GM12878 (cell line): ENCODE results near the gene IL22RA2. TPM values are rescaled to one million over a fixed set of nuclear protein-coding genes. Genes with fewer than 3 reads are reported as not detected.

ENCODE experiments used
- CREB1 ChIP-seq: IDR thresholded peaks from 2 replicates; pipeline ENCODE4 v1.6.1; 2012; ENCODE audit warnings: low read depth, mild to moderate bottlenecking, inconsistent platforms
- CREM ChIP-seq: IDR thresholded peaks from 2 replicates; pipeline ENCODE4 v1.6.1; 2014; ENCODE audit warnings: antibody characterized with exemption, low read depth
- CTCF ChIP-seq, 3 experiments: IDR thresholded peaks in 2 of 3; conservative IDR thresholded peaks in 1 of 3; 2 replicates each; pipeline ENCODE4 v1.5.1; 2011; ENCODE audit warnings: low read depth in 3 of 3, low read length in 3 of 3, mild to moderate bottlenecking in 3 of 3, control low read depth in 2 of 3, moderate library complexity in 2 of 3, inconsistent platforms in 1 of 3, mixed read lengths in 1 of 3; ENCODE audit not compliant: control insufficient read depth in 2 of 3, insufficient read depth in 1 of 3; ENCODE audit errors: extremely low read depth in 1 of 3
- EP300 ChIP-seq, 2 experiments: fragments of 150-350 bp in 1 of 2; IDR thresholded peaks; 2 replicates each; pipeline ENCODE4 v1.6.1; 2011 to 2012; ENCODE audit warnings: low read depth in 2 of 2, low read length in 2 of 2, borderline replicate concordance in 1 of 2, improper control_type of control experiment in 1 of 2, inconsistent platforms in 1 of 2; ENCODE audit not compliant: control insufficient read depth in 1 of 2
- HSF1 ChIP-seq: fragments of 150-350 bp; IDR thresholded peaks from 2 replicates; pipeline ENCODE4 v1.6.1; 2014; ENCODE audit warnings: mild to moderate bottlenecking, low read depth, low read length
- IKZF1 ChIP-seq: fragments of 450-650 bp; conservative IDR thresholded peaks from 2 replicates; pipeline ENCODE4 v1.6.1; 2017; ENCODE audit warnings: antibody characterized with exemption, mild to moderate bottlenecking
- JUNB ChIP-seq: IDR thresholded peaks from 2 replicates; pipeline ENCODE4 v1.6.1; 2016; ENCODE audit warnings: antibody characterized with exemption, mild to moderate bottlenecking
- KAT2A ChIP-seq: conservative IDR thresholded peaks from 2 replicates; pipeline ENCODE4 v1.6.1; 2011; ENCODE audit warnings: low read depth, low read length; ENCODE audit not compliant: control insufficient read depth
- MYC ChIP-seq: IDR thresholded peaks from 2 replicates; pipeline ENCODE4 v1.6.1; 2011; ENCODE audit warnings: mild to moderate bottlenecking, low read length, moderate library complexity, inconsistent platforms; ENCODE audit not compliant: insufficient read depth, insufficient replicate concordance, insufficient read length, severe bottlenecking
- NFYA ChIP-seq: IDR thresholded peaks from 2 replicates; pipeline ENCODE4 v1.6.1; 2011; ENCODE audit warnings: low read depth, mild to moderate bottlenecking, low read length, improper control_type of control experiment, borderline replicate concordance
- POLR2A ChIP-seq: IDR thresholded peaks from 2 replicates; pipeline ENCODE4 v1.6.1; 2011; ENCODE audit warnings: low read depth, mild to moderate bottlenecking, low read length
- RAD21 ChIP-seq: IDR thresholded peaks from 2 replicates; pipeline ENCODE4 v1.6.1; 2011; ENCODE audit warnings: mild to moderate bottlenecking, low read depth, low read length, moderate library complexity; ENCODE audit not compliant: insufficient read depth
- RAD51 ChIP-seq: fragments of 450-650 bp; IDR thresholded peaks from 2 replicates; pipeline ENCODE4 v1.6.1; 2016; ENCODE audit warnings: moderate library complexity, mild to moderate bottlenecking, inconsistent platforms
- REST ChIP-seq: IDR thresholded peaks from 2 replicates; pipeline ENCODE4 v1.6.1; 2012; ENCODE audit warnings: mild to moderate bottlenecking, low read depth, low read length
- RFX5 ChIP-seq: IDR thresholded peaks from 2 replicates; pipeline ENCODE4 v1.6.1; 2011; ENCODE audit warnings: low read depth, low read length, improper control_type of control experiment
- SIX5 ChIP-seq: IDR thresholded peaks from 2 replicates; pipeline ENCODE4 v1.6.1; 2011; ENCODE audit warnings: mild to moderate bottlenecking, low read depth, low read length, moderate library complexity; ENCODE audit not compliant: severe bottlenecking
- SREBF2 ChIP-seq: IDR thresholded peaks from 2 replicates; pipeline ENCODE4 v1.6.1; 2012; ENCODE audit warnings: mild to moderate bottlenecking, low read length
- TAF1 ChIP-seq: IDR thresholded peaks from 2 replicates; pipeline ENCODE4 v1.6.1; 2011; ENCODE audit warnings: mild to moderate bottlenecking, low read depth, low read length, borderline replicate concordance
- ZNF592 ChIP-seq: fragments of 450-650 bp; IDR thresholded peaks from 2 replicates; pipeline ENCODE4 v1.6.1; 2017; ENCODE audit warnings: mild to moderate bottlenecking, moderate library complexity
- polyA plus RNA-seq, 11 experiments: library from polyadenylated mRNA; depleted of rRNA in 4 of 11; unstranded in 6 of 11; stranded (reverse) in 5 of 11; fragments of >200 nt; fragmentation: Nextera tagmentation in 4 of 11; fragmentation: Illumina TruSeq in 1 of 11; extraction: Ambion mirVana in 4 of 11; extraction: Trizol in 1 of 11; gene quantifications; 1 replicate in 1 of 11; 2 replicates in 10 of 11; pipeline versions ENCODE4 v1.2.1 to v1.2.3, GENCODE V29; 2011 to 2016; ENCODE audit warnings: inconsistent platforms in 2 of 11, missing spikeins in 2 of 11, low read depth in 1 of 11
- total RNA-seq, 4 experiments: library from RNA; depleted of rRNA in 3 of 4; stranded (reverse); fragments of >200 nt in 3 of 4; fragmentation: Illumina TruSeq in 1 of 4; extraction: Trizol in 1 of 4; gene quantifications; 2 replicates each; pipeline versions ENCODE4 v1.2.1 to v1.2.3, GENCODE V29; 2013 to 2021

IL22RA2 gene
- total and polyA plus RNA-seq, 10 of the 15 experiments (the other 5 are each of a cell fraction or from before 2014, with no cell fraction given) = 0.05 to 0.22 (median 0.09) TPM; not detected in 3

- TF ChIP-seq CTCF (IDR thresholded peaks at IDR 0.05 in 2 of 3, conservative IDR thresholded peaks at IDR 0.05 in 1 of 3; ENCODE audit: control insufficient read depth in 2 of 3, extremely low read depth in 1 of 3, insufficient read depth in 1 of 3, low read depth in 3 of 3, low read length in 3 of 3) (peak; percentile 70 to 87 (median 76)), RAD21 (peak; percentile 93), RAD51 (no peak), MYC (no peak), SIX5 (no peak), KAT2A (no peak), CREM (no peak), EP300 (IDR thresholded peaks at IDR 0.05; ENCODE audit: borderline replicate concordance in 1 of 2, control insufficient read depth in 1 of 2, low read depth in 2 of 2, low read length in 2 of 2) (peak in 1 of 2 experiments; percentile 32; a peak in 1 of 4 replicates), IKZF1 (peak; percentile 46), POLR2A (no peak), REST (no peak), SREBF2 (no peak), HSF1 (no peak), NFYA (no peak), TAF1 (no peak), RFX5 (no peak), ZNF592 (peak; percentile 67; the same call in 1 of the 2 replicates), JUNB (0 out of 2 replicates have a peak, but pooled peaks have one; percentile 42), CREB1 (0 out of 2 replicates have a peak, but pooled peaks have one; percentile 13)
Observed at GRCh38 chr6:137094411-137095008, 78.9 kb downstream of the IL22RA2 start (continued).
